Gastroesophageal sphincter (tissue), 3 donors: ENCODE results near the gene ZBTB16.
A peak's percentile ranks its signal among the peaks of the same experiment; 100 is the strongest.

ENCODE experiments used
- CTCF ChIP-seq, 4 experiments: fragments of 200-600 bp in 2 of 4; fragments of 450-650 bp in 2 of 4; sonication (generic) in 1 of 4; IDR thresholded peaks; one replicate each; pipeline ENCODE4 v1.5.1; 2017 to 2019; ENCODE audit warnings: antibody characterized with exemption in 4 of 4, mild to moderate bottlenecking in 2 of 4, moderate library complexity in 2 of 4
- EP300 ChIP-seq: sonication (generic); formaldehyde crosslinking; IDR thresholded peaks from one replicate; pipeline ENCODE4 v1.6.1; 2017; ENCODE audit warnings: antibody characterized with exemption, mild to moderate bottlenecking
- POLR2A ChIP-seq, 2 donors: fragments of 450-650 bp; IDR thresholded peaks; one replicate each; pipeline ENCODE4 v1.6.1; 2017; ENCODE audit warnings: antibody characterized with exemption in 2 of 2, mild to moderate bottlenecking in 2 of 2, moderate library complexity in 1 of 2

GRCh38 chr11:114075891-114076441 lies 16.5 kb downstream of the ZBTB16 start:
- peak; percentile 20 to 59 (median 56) for TF ChIP-seq CTCF (IDR thresholded peaks at IDR 0.05)
- TF ChIP-seq POLR2A (IDR thresholded peaks at IDR 0.05): no peak
- no peak for TF ChIP-seq EP300
